EL (cell line): ENCODE measurements around the gene DEFB124.
"Not testable (repeated sequence)": the region's sequence is repeated elsewhere in the genome, so short reads cannot be mapped to it uniquely, and the experiment has no call there.

ENCODE experiments used
- DNase-seq: peaks from one replicate; pipeline ENCODE4 v3.0.0-alpha.2; 2016

Gene DEFB124

GRCh38 chr20:31474758-31475427 lies at the start of gene DEFB124, which contains the start of gene REM1:
DEFB124 (minus strand) TSS chr20:31475127; CDS start chr20:31473013, 2,114 bp downstream.
REM1 (plus strand) TSS chr20:31475288; CDS start chr20:31476446, 1,158 bp downstream.
- DNase-seq, result no peak

DNA sequence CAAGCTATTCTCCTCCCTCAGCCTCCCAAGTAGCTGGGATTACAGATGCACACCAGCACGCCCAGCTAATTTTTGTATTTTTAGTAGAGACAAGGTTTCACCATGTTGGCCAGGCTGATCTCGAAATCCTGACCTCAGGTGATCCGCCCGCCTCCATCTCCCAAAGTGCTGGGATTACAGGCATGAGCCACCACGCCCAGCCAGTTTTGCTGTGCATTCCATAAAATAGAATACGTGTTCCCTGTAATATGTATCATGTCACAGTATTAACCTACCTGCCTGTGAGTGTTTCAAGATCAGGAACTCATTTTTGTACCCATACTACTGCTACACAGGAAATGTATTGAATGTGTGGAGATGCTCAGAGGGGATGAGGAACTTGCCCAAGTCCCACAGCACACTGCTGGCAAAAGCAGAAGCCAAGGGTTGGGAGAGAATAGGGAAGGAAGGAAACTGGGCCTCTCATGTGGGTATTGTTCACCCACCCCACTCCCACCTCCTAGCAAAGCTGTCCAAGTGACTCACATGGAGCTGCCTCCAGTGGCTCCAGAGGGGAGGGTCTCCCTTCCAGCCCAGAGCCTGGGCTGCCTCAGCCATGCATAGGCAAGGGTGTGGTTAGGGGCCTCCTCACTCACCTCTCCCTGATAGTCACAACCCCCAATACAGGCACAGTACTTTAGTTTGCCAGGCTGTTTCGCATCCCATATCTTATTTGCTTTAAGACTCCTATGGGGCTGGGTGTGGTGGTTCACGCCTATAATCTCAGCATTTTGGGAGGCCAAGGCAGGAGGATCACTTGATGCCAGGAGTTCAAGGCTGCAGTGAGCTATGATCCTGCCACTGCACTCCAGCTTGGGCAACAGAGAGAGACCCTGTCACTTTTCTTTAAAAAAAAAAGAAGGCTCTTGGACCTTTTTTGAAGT lies 48.7 kb upstream of the DEFB124 start:
- DNase-seq, result no peak

- DNase-seq, result no peak
Observed at GRCh38 chr20:31522731-31523130, 47.8 kb upstream of the DEFB124 start.

GRCh38 chr20:31521267-31521666 lies 46.3 kb upstream of the DEFB124 start:
- not testable (repeated sequence) for DNase-seq

GRCh38 chr20:31517373-31517772 lies 42.4 kb upstream of the DEFB124 start:
- peak; percentile 64 for DNase-seq

DNA sequence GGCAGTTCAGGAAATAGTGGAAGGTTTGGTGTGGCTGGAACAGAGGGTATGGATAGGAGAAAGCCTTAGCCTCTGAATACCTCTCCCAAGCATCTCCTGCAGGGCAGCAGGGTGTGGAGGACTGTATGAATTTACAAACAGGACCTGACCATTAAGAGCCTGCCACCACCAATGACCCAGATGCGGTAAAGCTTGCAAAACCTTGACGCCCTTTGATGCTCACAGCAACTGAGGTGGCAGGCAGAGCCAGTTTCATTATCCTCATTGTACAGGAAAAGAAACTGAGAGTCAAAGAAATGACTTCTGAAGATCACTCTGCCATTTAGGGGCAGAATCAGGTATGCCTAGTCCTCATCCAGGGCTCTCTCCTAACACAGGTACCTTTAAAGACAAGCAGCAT lies 41.7 kb upstream of the DEFB124 start:
- DNase-seq, result no peak

DNA sequence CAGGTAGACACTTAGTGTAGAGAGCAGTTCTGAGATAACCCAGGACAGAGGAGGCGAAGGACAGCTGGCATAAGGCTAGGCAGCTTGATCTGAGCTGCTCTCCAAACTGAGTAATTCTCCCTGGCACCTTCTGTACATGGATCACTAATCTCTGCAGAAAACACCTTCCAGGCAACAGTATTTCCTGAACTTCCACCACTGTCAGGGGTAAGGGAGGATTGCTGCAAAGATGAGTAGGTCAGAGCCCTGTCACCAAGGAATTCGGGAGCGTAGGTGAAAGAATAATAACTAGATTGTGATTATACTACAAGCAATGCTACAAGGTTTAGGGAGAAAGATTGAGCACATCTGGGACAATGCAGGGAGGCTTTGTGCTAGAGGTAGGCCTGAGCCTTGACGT lies 41.2 kb upstream of the DEFB124 start:
- no peak for DNase-seq

DNA sequence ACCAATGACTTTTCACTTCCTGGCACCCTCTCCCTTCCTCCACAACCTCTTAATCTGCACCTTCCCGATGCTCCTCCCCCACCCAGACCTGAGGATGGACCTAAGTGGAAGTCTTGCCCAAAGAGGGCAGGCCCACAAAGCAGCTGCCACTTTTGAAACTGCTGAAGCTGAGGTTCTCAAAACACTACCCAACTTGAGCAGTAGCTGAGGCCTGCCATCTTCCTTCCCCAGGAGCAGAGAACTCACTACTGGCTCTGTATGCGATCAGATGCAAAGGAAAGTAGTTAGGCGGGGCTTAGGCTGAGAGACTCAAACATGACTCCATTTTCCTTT lies 40.8 kb upstream of the DEFB124 start:
- DNase-seq, result no peak

- DNase-seq, result no peak
Observed at GRCh38 chr20:31515072-31515774, 40.3 kb upstream of the DEFB124 start.

DNA sequence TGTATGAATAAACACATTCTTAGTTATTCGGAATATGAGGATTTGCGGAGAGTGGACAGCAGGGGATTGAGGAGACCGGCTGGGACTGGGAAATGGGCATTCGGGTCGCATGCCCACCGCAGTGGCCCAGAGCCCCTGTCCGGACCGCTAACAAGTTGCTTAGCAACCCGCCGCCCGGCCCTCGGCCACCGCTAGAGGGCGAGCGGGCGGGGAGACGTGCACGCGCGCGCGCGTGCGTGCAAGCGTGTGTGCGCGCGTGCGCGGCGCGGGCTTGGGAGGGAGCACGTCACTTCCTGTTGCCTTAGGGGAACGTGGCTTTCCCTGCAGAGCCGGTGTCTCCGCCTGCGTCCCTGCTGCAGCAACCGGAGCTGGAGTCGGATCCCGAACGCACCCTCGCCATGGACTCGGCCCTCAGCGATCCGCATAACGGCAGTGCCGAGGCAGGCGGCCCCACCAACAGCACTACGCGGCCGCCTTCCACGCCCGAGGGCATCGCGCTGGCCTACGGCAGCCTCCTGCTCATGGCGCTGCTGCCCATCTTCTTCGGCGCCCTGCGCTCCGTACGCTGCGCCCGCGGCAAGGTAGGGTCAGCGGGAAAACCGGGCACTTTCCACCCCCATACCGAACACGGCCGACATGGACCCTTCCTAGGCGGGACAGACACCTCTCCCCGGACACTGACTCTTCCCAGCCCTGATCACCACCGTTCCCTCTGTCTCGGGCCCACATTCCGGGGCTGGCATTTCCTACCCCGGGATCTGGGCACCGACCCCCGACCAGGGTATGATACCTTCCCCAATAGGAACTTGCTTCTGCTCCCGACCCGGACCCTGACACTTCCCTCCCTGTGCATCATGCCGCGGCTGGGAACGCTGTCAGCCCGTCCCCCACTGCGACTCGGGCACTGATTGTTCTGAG lies 39.5 kb upstream of the DEFB124 start, which contains the start of gene HM13:
HM13 (plus strand) TSS at position 289 of the 918 bp plus-strand sequence; CDS start at position 399, 110 bp downstream.
- peak; percentile 92 for DNase-seq

DNA sequence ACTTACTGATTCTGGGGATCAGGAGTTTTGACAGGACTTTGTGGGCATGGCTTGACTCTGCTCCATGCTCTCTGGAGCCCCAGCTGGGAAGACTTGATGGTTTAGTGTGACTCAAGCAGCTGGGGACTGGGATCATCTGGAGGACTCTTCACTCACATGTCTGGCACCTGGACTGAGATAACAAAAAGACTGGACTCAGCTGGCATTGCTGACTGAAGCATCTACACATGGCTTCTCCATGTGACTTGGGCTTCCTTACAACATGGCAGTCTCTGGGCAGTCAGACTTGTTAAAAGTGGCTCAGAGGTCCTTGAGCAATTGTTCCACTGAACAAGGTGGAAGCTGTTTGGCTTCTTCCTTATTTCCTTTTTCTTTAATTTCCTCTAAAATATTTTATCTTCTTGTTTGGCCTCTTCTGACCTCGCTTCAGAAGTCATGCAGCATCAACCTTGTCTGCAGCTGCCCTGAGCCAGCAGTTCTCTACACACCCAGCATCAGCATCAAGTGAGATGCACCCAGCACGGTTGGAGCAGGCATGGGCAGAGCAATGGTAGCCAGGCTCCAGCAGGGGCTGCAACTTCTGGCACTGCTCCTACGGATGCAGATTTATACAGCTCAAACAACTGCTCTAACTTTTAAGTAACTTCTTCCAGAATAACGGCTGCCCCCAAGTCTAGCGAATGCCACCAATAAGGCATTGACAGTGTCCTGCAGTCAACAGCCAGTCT lies 33.8 kb upstream of the DEFB124 start:
- no peak for DNase-seq

GRCh38 chr20:31505903-31506302 lies 31.0 kb upstream of the DEFB124 start:
- DNase-seq, result no peak

DNA sequence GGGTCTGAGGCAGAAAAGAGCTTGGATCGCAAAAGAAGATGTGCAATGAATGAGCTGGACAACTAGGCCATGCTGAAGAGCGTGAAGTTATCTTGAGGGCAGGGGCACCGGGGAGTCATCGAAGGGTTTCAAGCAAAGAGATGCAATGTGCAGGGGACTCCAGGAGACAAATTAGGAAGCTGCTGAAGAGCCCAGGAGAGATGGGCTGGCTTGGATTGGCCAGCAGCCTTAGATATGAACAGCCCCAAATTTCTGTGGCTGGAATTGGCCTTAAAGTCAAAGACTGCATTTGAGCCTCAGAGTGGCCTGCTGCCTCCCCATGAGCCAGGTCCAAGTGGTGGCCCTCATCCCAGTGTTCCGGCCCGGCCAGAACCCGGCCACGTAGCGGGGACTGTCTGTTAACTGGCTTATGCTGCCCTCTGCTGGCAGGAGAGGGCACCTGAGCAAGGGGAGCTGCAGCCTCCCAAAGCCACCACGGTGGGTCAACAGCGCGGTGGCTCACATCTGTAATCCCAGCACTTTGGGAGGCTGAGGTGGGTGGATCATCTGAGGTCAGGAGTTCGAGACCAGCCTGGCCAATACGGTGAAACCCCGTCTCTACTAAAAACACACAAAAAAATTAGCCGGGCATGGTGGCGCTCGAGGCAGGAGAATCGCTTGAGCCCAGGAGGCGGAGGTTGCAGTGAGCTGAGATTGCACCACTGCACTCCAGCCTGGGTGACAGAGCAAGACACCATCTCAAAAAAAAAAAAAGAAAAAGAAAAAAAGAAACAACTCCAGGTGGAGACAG lies 28.2 kb upstream of the DEFB124 start:
- peak; percentile 78 for DNase-seq

- DNase-seq, result no peak
Observed at GRCh38 chr20:31500527-31500926, 25.6 kb upstream of the DEFB124 start.

- peak; percentile 48 for DNase-seq
Observed at GRCh38 chr20:31497838-31498540, 23.1 kb upstream of the DEFB124 start.

GRCh38 chr20:31496761-31497295 lies 21.9 kb upstream of the DEFB124 start:
- DNase-seq, result peak; percentile 33

GRCh38 chr20:31494131-31494530 lies 19.2 kb upstream of the DEFB124 start:
- peak; percentile 57 for DNase-seq

DNA sequence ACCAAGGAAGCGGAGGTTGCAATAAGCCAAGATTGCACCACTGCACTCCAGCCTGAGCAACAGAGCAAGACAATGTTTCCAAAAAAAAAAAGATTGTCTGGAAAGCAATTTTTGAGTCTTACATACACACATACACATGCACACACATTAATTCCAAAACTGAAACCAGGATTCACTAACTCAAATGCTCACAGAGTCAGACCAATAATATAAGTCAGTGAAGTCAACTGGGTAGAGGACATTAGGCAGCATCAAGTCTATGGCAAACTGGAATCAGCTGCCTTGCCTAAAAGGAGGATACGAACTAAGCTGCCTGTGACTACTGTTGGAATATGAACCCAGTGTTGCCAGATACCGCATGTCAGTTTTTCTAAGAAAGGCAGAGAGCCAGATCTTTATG lies 15.8 kb upstream of the DEFB124 start:
- no peak for DNase-seq

GRCh38 chr20:31489152-31489551 lies 14.2 kb upstream of the DEFB124 start:
- no peak for DNase-seq

GRCh38 chr20:31488115-31488514 lies 13.2 kb upstream of the DEFB124 start:
- no peak for DNase-seq
